NCI-H524 treated with DMSO at 0.1 percent for 48 hours (cell line): ENCODE results near the gene TNFSF11.

ENCODE experiments used
- DNase-seq: peaks from one replicate; lab custom pipeline; 2025; lab: John Stamatoyannopoulos, UW

Gene TNFSF11

DNA sequence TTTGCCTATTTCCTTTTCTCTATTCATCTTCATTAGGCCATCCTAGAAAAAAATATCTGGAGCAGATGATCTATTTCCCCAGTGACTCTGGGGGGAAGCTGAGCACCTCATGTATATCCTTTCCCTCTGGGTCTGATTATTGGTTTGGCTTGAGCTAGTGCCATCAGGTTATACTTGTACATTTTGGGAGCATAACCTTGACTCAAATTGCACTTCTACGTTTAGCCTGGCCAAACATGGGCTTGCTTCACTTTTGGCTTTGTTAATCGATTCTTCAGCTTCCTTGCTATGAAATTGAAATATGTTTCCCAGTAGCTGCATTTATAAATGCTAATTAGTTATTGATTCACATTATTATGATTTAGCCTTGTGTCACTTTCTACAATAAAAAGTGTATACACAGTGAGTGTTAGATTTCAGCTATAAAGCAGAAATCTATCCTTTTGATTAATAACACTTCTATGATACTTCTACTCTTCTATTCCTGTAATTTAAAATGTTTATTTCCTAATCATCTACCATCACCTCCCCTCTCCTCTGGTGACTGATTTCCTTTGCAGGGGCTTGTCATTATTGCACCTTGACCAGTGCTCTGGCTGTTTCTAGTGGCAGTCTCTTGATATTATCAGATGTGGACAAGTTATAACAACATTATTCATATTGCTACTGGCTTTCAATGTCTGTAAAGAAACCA is 37.3 kb downstream of the TNFSF11 start:
- DNase-seq: no peak

GRCh38 chr13:42612021-42612765 is 38.2 kb downstream of the TNFSF11 start:
- DNase-seq: no peak

GRCh38 chr13:42614436-42615035 is 40.6 kb downstream of the TNFSF11 start:
- no peak for DNase-seq

- no peak for DNase-seq
Measured at GRCh38 chr13:42615691-42616090, 41.7 kb downstream of the TNFSF11 start.

DNA sequence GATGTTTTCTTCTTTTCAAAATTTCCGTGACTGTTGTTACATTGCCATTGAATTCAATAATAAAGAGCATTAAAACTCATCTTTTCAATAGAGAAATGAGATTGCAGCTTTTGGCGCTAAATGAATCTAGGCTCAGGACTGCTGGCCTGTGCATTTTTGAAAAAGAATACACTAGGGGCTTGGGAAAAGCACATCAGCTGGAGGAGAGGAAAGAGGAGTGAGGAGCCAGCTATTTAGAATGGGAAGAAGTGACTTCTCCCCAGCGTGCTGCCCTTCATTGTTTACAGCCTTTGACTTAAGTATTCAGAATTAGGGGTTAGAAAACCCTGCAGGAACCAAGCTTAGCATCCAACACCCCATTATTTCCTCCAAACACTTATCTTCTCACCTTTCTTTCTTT is 43.3 kb downstream of the TNFSF11 start:
- no peak for DNase-seq

DNA sequence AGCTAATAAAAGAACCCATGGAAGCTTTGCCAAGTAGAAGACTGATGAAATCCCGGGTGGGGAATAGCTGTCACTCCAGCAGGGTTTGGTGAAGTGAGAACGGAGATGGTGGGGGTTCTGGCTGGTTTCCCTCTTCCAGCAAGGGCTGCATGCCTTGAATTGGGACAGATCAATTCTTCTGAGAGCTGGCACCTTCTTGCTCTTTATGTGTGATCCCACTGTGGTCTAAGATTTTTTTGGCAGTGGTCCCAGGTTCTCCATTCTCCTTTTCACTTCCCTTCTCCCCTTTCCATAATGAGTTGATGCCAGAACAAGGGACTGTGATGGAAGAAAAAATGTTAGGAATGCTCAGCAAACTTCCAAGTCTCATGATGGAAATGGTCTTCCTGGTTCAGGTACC is 50.0 kb downstream of the TNFSF11 start:
- no peak for DNase-seq

GRCh38 chr13:42625611-42626010 is 51.7 kb downstream of the TNFSF11 start:
- DNase-seq: no peak

- DNase-seq: no peak
Measured at GRCh38 chr13:42626176-42626860, 52.4 kb downstream of the TNFSF11 start.

- DNase-seq: no peak
Measured at GRCh38 chr13:42628666-42629065, 54.7 kb downstream of the TNFSF11 start.

DNA sequence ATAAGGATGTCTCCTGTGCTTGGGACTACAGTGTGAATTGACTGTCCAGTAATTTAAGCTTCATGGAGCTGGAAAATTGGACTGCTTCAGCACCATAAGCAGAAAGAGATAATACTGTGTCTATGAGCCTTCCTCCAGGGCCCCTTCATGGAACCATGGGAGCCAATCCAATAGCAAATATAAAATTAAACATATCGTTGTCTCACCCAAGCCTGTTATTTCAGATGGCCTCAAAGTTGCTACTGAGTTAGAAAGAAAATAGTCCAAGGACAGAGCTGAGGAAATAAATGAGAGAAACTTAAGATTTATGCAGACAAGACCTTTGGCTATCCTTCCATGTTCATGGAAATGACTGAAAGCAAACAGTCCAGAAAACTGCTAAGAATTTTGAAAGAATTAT is 57.2 kb downstream of the TNFSF11 start:
- no peak for DNase-seq

DNA sequence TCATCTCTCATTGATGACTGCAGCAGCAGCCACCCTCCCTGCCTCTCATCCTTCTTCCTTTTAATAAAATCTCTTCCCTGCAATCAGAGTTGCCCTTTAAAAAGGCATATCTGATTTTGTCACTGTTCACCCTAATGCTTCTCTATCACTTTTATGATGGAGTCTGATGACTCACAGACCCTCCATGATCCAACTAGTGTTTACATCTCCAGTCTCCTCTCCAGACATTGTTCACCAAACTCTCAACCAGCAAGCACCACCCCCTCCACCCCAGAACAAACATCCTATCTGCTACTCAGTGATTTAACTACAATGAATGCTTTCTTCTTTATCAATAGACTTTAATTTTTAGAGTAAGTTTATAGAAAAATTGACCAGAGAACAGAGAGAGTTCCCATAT is 59.5 kb downstream of the TNFSF11 start:
- no peak for DNase-seq

- DNase-seq: no peak
Measured at GRCh38 chr13:42638101-42638500, 64.1 kb downstream of the TNFSF11 start.

DNA sequence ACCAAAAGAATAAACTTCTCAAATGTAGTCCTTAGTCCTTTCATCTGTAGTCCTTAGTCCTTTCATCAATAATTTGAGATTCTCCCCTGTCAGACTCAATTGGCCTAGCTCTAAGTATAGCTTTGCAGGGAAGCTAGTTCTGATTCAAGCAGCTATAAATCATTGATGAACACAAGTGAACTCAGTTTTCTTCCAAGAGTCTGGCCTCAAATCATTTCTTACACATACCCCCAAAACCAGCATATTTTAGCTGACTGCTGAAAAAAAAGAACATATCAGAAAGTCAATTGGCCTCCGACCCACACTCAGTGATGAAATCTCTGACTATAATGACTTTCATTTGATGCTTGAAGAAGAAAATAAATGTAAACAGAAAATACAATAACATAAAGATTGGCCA is 64.9 kb downstream of the TNFSF11 start:
- DNase-seq: no peak

DNA sequence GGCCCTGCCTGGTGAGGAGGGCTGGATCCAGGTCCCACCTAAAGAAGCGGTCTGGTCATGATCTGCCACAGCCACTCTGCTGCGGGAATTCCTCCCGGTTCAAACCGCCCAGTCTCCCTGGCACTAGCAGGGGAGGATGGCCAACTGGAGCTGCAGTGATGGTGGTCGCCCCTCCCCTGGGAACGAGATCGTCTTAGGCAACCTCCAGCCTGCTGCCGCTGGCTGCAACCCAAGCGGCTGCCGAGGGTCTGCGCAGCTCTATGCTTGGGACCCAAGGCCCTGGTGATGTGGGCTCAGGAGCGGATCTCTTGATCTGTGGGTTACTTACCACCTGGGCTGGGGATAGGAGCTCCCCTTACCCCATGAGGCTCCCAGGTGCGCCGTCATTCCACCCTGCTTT is 69.1 kb downstream of the TNFSF11 start:
- DNase-seq: no peak

DNA sequence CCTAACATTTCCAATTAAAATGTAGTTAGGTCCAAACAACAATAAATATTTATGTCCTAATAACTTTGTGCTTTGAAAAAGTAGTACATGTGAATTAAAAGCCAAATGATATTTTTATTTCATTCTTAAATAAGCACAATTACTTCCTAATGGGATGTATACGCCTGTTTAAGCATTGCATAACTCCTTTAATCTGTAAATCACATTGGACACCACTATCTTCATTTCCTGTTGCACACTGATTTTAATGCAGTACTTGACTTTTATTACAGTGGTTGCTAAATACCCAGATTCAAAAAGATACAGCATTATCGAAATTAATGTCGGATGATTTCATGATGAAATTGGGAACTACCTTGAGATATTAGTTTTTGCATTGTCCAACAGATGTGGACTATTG is 70.9 kb downstream of the TNFSF11 start:
- no peak for DNase-seq

DNA sequence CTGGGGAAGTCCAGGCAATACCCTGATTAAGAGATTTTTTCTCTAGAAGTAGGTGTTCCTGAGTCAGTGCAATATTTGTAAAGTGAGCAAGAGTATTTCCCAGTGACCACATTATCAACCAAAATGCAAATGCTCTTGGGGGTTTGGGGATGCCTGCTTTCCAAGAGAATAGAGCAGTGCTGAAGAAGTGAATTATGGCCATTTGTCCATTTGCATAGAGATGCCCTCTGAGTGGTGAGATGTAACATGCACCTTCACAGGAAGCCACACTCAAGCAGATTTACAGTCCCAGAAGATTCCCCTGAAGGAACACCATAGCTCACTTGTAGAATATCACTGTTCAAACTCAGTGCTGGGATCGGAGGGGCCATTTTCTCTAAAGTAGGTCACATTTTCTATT is 71.8 kb downstream of the TNFSF11 start:
- no peak for DNase-seq

GRCh38 chr13:42649141-42649540 is 75.2 kb downstream of the TNFSF11 start:
- no peak for DNase-seq

- DNase-seq: no peak
Measured at GRCh38 chr13:42649831-42650230, 75.9 kb downstream of the TNFSF11 start.

DNA sequence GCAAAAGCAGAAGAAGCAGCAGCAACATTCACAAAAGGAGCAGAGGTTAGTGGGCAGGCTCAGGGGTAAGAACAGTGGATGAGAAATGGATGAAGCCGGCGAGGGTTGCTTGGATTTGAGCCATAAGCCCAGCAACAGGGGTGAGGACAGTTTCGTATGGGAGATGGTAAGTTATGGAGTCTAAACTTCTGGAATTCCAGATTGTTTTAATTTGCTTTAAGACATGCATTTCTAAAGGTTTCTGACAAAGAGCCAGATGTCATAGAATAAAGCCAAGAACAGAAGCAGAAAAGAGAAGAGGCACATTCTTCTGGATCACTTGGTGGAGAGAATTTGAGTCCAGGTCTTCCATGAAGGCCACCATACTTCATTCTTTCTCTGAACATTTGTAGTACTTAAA is 76.6 kb downstream of the TNFSF11 start:
- no peak for DNase-seq

DNA sequence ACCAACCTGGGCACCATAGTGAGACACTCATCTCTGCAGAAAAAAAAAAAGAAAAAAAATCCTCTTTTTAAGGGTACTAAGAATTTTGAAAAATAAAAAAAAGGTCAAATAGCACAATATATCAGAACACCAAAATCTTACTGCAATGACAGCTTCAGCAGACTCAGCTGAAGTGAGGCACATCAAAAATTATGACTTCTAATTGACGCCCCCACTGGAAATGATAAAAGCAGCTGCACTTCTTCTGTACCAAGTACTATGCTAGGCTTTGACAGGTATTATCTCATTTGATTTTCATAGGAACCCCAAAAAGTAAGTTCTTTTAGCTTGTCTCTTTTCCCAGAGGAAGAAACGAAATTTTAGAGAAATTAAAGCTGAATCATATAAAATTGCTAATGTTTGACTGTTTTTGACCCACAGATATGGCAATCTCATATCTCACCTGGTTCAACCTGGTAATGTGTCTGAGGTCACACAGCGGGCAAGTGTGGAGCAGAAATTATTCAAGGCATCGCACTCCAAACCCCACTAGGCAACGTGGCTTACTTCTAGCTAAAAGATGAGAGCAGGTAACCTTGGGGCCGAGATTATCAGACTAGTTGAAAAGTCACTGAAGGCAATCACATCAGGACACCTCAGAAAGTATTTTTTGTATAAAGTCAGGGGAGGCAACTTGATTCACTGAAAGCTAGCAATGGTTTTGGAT is 78.1 kb downstream of the TNFSF11 start:
- no peak for DNase-seq

- no peak for DNase-seq
Measured at GRCh38 chr13:42652642-42653415, 78.9 kb downstream of the TNFSF11 start.
